K562 (cell line): ENCODE data around the gene CLIC3. TPM values are rescaled to one million over a fixed set of nuclear protein-coding genes. Genes with fewer than 3 reads are reported as not detected.
A peak's percentile ranks its signal among the peaks of the same experiment; 100 is the strongest.

Experiments
- ARHGAP35 ChIP-seq: fragments of 450-650 bp; IDR thresholded peaks from 2 replicates; pipeline ENCODE4 v1.6.1; 2018; ENCODE audit not compliant: partially characterized antibody
- CBFA2T3 ChIP-seq: fragments of 450-650 bp; IDR thresholded peaks from 2 replicates; pipeline ENCODE4 v1.6.1; 2017
- DNMT1 ChIP-seq: fragments of 450-650 bp; IDR thresholded peaks from 2 replicates; pipeline ENCODE4 v1.6.1; 2016; ENCODE audit warnings: antibody characterized with exemption, mild to moderate bottlenecking
- HMG20A ChIP-seq: fragments of 450-650 bp; formaldehyde crosslinking; conservative IDR thresholded peaks from 2 replicates; pipeline ENCODE4 v1.4.0; 2020; ENCODE audit warnings: mild to moderate bottlenecking, mixed read lengths
- MNT ChIP-seq, 2 experiments: fragments of 450-650 bp; conservative IDR thresholded peaks; 2 replicates each; pipeline ENCODE4 v1.6.1; 2017; ENCODE audit warnings: mild to moderate bottlenecking in 2 of 2, moderate library complexity in 2 of 2
- MYNN ChIP-seq, 2 experiments: sonication (generic); formaldehyde crosslinking in 1 of 2; IDR thresholded peaks; 2 replicates each; pipeline versions ENCODE4 v1.5.0 to v1.6.1; 2016 to 2020; ENCODE audit warnings: antibody characterized with exemption in 1 of 2, missing genetic modification reagents in 1 of 2
- POLR2AphosphoS2 ChIP-seq: IDR thresholded peaks from 2 replicates; pipeline ENCODE4 v1.6.1; 2012; ENCODE audit warnings: low read length, improper control_type of control experiment
- PRMT5 ChIP-seq: sonication (generic); formaldehyde crosslinking; IDR thresholded peaks from 2 replicates; pipeline ENCODE4 v1.5.0; 2020; ENCODE audit warnings: missing genetic modification reagents
- RBM14 ChIP-seq: fragments of 200-400 bp; formaldehyde crosslinking; IDR thresholded peaks from 2 replicates; pipeline ENCODE4 v1.6.1; 2018; ENCODE audit warnings: low read depth, mild to moderate bottlenecking, low read length, moderate library complexity, borderline replicate concordance; ENCODE audit not compliant: insufficient read depth
- RBM22 ChIP-seq: fragments of 200-400 bp; formaldehyde crosslinking; IDR thresholded peaks from 2 replicates; pipeline ENCODE4 v1.6.1; 2018; ENCODE audit warnings: low read length, low read depth; ENCODE audit not compliant: poor library complexity, severe bottlenecking
- SIN3A ChIP-seq, 2 experiments: fragments of 150-350 bp in 1 of 2; IDR thresholded peaks; 2 replicates each; pipeline ENCODE4 v1.6.1; 2011 to 2016; ENCODE audit warnings: borderline replicate concordance in 2 of 2, low read depth in 2 of 2, low read length in 2 of 2, mild to moderate bottlenecking in 2 of 2, moderate library complexity in 2 of 2; ENCODE audit not compliant: control insufficient read depth in 1 of 2
- ZNF232 ChIP-seq: sonication (generic); formaldehyde crosslinking; IDR thresholded peaks from 2 replicates; pipeline ENCODE4 v1.8.0; 2022; ENCODE audit warnings: mild to moderate bottlenecking, missing genetic modification reagents
- ZNF76 ChIP-seq: fragments of 250-450 bp; sonication (Bioruptor Pico); IDR thresholded peaks from 2 replicates; pipeline ENCODE4 v1.4.0; 2020; ENCODE audit warnings: mild to moderate bottlenecking, moderate library complexity, borderline replicate concordance
- polyA plus RNA-seq, 8 experiments: library from polyadenylated mRNA; depleted of rRNA in 4 of 8; stranded (reverse) in 5 of 8; unstranded in 3 of 8; fragments of >200 nt; fragmentation: Nextera tagmentation in 2 of 8; fragmentation: Illumina TruSeq in 1 of 8; extraction: Ambion mirVana in 2 of 8; extraction: Trizol in 1 of 8; gene quantifications; 2 replicates each; pipeline versions ENCODE4 v1.2.1 to v1.2.3, GENCODE V29; 2011 to 2014; ENCODE audit warnings: inconsistent platforms in 1 of 8, missing spikeins in 1 of 8
- total RNA-seq, 7 experiments: library from RNA; depleted of rRNA in 6 of 7; stranded (reverse); fragments of >200 nt in 6 of 7; fragmentation: Illumina TruSeq in 2 of 7; extraction: Trizol in 2 of 7; gene quantifications; 2 replicates each; pipeline versions ENCODE4 v1.2.1 to v1.2.3, GENCODE V29; 2011 to 2021; ENCODE audit warnings: low replicate concordance in 1 of 7
- TF ChIP-seq, protein P1 (sequence below), 2 experiments: fragments of 450-650 bp; IDR thresholded peaks; 2 replicates each; pipeline ENCODE4 v1.6.1; 2016; ENCODE audit warnings: mild to moderate bottlenecking in 2 of 2, borderline replicate concordance in 1 of 2, low read depth in 1 of 2, moderate library complexity in 1 of 2
- TF ChIP-seq, protein P2 (sequence below): fragments of 250-450 bp; sonication (Bioruptor Pico); IDR thresholded peaks from 2 replicates; pipeline ENCODE4 v1.8.0; 2022; ENCODE audit warnings: inconsistent platforms, mild to moderate bottlenecking, moderate library complexity, borderline replicate concordance

Gene CLIC3
- total and polyA plus RNA-seq, 9 of the 15 experiments (the other 6 are each of a cell fraction or from before 2014, with no cell fraction given), result 0.27 to 0.29 TPM; not detected in 7

- TF ChIP-seq, protein P1, sequence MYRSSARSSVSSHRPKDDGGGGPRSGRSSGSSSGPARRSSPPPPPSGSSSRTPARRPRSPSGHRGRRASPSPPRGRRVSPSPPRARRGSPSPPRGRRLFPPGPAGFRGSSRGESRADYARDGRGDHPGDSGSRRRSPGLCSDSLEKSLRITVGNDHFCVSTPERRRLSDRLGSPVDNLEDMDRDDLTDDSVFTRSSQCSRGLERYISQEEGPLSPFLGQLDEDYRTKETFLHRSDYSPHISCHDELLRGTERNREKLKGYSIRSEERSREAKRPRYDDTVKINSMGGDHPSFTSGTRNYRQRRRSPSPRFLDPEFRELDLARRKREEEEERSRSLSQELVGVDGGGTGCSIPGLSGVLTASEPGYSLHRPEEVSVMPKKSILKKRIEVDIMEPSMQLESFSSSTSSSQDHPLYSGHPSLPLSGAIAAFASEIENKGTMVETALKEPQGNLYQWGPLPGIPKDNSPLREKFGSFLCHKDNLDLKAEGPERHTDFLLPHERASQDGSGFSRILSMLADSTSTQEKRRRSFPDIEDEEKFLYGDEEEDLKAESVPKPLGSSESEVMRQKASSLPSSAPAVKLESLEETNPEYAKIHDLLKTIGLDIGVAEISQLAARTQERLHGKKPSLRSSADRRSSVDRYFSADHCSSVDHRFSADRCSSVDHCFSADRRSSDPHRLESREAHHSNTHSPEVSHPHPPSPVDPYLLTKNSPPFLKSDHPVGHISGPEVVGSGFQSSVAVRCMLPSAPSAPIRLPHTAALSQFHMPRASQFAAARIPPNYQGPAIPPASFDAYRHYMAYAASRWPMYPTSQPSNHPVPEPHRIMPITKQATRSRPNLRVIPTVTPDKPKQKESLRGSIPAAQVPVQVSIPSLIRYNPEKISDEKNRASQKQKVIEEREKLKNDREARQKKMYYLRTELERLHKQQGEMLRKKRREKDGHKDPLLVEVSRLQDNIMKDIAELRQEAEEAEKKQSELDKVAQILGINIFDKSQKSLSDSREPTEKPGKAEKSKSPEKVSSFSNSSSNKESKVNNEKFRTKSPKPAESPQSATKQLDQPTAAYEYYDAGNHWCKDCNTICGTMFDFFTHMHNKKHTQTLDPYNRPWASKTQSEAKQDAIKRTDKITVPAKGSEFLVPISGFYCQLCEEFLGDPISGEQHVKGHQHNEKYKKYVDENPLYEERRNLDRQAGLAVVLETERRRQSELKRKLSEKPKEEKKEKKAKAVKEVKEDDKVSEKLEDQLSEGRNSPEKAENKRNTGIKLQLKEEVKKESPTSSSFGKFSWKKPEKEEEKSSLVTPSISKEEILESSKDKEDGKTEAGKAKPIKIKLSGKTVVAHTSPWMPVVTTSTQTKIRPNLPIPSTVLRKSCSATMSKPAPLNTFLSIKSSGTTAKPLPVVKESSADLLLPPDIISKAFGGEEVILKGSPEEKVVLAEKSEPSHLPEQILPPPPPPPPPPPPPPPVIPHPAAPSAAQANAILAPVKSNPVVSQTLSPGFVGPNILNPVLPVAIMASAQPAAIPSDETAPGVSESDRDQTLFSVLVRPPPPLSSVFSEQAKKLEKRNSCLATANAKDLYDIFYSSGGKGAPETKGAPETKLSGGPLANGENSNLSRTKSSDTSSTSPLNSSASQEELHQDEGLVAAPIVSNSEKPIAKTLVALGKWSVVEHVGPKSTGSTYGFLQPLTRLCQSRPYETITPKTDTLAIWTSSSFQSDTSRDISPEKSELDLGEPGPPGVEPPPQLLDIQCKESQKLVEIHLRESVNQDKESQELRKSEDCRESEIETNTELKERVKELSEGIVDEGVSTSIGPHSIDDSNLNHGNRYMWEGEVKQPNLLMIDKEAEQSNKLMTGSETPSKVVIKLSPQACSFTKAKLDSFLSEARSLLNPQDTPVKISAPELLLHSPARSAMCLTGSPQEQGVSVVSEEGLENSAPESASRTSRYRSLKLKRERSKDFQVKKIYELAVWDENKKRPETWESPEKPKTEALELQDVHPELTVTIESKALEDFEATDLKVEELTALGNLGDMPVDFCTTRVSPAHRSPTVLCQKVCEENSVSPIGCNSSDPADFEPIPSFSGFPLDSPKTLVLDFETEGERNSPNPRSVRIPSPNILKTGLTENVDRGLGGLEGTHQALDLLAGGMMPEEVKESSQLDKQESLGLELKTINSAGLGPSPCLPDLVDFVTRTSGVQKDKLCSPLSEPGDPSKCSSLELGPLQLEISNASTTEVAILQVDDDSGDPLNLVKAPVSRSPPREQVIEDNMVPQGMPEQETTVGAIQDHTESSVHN (IDR thresholded peaks at IDR 0.05; ENCODE audit: borderline replicate concordance in 1 of 2, low read depth in 1 of 2), result no peak
- no peak for TF ChIP-seq HMG20A (CRISPR knock-in tag)
- peak; percentile 94 to 98 for TF ChIP-seq SIN3A (IDR thresholded peaks at IDR 0.05; ENCODE audit: borderline replicate concordance in 2 of 2, control insufficient read depth in 1 of 2, low read depth in 2 of 2, low read length in 2 of 2)
- no peak for TF ChIP-seq RBM14
- no peak for TF ChIP-seq ZNF232
- TF ChIP-seq ARHGAP35, result no peak
- no peak for TF ChIP-seq RBM22
- no peak for TF ChIP-seq CBFA2T3
- TF ChIP-seq MYNN (IDR thresholded peaks at IDR 0.05), result peak; percentile 42; the same call in 1 of the 2 replicates
- no peak for TF ChIP-seq MYNN (CRISPR knock-in tag; IDR thresholded peaks at IDR 0.05)
- no peak for TF ChIP-seq DNMT1
- TF ChIP-seq, protein P2, sequence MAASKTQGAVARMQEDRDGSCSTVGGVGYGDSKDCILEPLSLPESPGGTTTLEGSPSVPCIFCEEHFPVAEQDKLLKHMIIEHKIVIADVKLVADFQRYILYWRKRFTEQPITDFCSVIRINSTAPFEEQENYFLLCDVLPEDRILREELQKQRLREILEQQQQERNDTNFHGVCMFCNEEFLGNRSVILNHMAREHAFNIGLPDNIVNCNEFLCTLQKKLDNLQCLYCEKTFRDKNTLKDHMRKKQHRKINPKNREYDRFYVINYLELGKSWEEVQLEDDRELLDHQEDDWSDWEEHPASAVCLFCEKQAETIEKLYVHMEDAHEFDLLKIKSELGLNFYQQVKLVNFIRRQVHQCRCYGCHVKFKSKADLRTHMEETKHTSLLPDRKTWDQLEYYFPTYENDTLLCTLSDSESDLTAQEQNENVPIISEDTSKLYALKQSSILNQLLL (CRISPR knock-in tag), result no peak
- no peak for TF ChIP-seq PRMT5
- TF ChIP-seq MNT (conservative IDR thresholded peaks at IDR 0.05), result peak in 1 of 2 experiments; percentile 46; a peak in 1 of 4 replicates
- TF ChIP-seq ZNF76, result no peak
- TF ChIP-seq POLR2AphosphoS2, result no peak
Measured at GRCh38 chr9:136996361-136997292, at the start of gene CLIC3 (continued).
